ENCODE results near the gene PDGFRB. TPM values are rescaled to one million over a fixed set of nuclear protein-coding genes. Genes with fewer than 3 reads are reported as not detected.
A peak's percentile ranks its signal among the peaks of the same experiment; 100 is the strongest.

PDGFRB gene
- total RNA-seq, 1 donor from 2014 or later = 2.3 TPM

- H3K4me3 Mint-ChIP-seq (ENCODE audit: low read depth) = no peak overlapping the region
- DNase-seq (ENCODE audit: low spot score, unreplicated experiment) = no peak
Observed at GRCh38 chr5:150112201-150113046, 43.2 kb downstream of the PDGFRB start.

GRCh38 chr5:150111122-150111521 lies 44.5 kb downstream of the PDGFRB start:
- Mint-ChIP-seq H3K36me3 (ENCODE audit: insufficient read depth) (no peaks in the 10 kb centered on the region), H3K4me1 (ENCODE audit: low read depth) (peaks cover 7% of the 10 kb centered on the region), H3K27ac (no peak overlapping the region), H3K9me3 (ENCODE audit: low read depth) (no peaks in the 10 kb centered on the region), H3K4me3 (ENCODE audit: low read depth) (no peak overlapping the region), H3K27me3 (peaks cover 10% of the 10 kb centered on the region)
- peak; percentile 6 for DNase-seq (ENCODE audit: low spot score, unreplicated experiment)
- TF ChIP-seq, protein P1, sequence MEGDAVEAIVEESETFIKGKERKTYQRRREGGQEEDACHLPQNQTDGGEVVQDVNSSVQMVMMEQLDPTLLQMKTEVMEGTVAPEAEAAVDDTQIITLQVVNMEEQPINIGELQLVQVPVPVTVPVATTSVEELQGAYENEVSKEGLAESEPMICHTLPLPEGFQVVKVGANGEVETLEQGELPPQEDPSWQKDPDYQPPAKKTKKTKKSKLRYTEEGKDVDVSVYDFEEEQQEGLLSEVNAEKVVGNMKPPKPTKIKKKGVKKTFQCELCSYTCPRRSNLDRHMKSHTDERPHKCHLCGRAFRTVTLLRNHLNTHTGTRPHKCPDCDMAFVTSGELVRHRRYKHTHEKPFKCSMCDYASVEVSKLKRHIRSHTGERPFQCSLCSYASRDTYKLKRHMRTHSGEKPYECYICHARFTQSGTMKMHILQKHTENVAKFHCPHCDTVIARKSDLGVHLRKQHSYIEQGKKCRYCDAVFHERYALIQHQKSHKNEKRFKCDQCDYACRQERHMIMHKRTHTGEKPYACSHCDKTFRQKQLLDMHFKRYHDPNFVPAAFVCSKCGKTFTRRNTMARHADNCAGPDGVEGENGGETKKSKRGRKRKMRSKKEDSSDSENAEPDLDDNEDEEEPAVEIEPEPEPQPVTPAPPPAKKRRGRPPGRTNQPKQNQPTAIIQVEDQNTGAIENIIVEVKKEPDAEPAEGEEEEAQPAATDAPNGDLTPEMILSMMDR (IDR thresholded peaks at IDR 0.05; ENCODE audit: unreplicated experiment) = no peak

More at GRCh38 chr5:150112201-150113046, 43.2 kb downstream of the PDGFRB start:
- Mint-ChIP-seq H3K9me3 (ENCODE audit: low read depth) (no peaks in the 10 kb centered on the region), H3K4me1 (ENCODE audit: low read depth) (peaks cover 7% of the 10 kb centered on the region), H3K27me3 (peaks cover 10% of the 10 kb centered on the region), H3K27ac (no peak overlapping the region), H3K36me3 (ENCODE audit: insufficient read depth) (no peaks in the 10 kb centered on the region)
- TF ChIP-seq, protein P1 (IDR thresholded peaks at IDR 0.05; ENCODE audit: unreplicated experiment) = no peak

- Mint-ChIP-seq H3K27ac (peak overlapping the region; percentile 30), H3K36me3 (ENCODE audit: insufficient read depth) (no peaks in the 10 kb centered on the region), H3K4me3 (ENCODE audit: low read depth) (no peak overlapping the region), H3K9me3 (ENCODE audit: low read depth) (no peaks in the 10 kb centered on the region), H3K27me3 (peaks cover 10% of the 10 kb centered on the region), H3K4me1 (ENCODE audit: low read depth) (peaks cover 7% of the 10 kb centered on the region)
- TF ChIP-seq, protein P1 (IDR thresholded peaks at IDR 0.05; ENCODE audit: unreplicated experiment) = no peak
- DNase-seq (ENCODE audit: low spot score, unreplicated experiment) = no peak
Observed at GRCh38 chr5:150109921-150110320, 45.7 kb downstream of the PDGFRB start.

DNA sequence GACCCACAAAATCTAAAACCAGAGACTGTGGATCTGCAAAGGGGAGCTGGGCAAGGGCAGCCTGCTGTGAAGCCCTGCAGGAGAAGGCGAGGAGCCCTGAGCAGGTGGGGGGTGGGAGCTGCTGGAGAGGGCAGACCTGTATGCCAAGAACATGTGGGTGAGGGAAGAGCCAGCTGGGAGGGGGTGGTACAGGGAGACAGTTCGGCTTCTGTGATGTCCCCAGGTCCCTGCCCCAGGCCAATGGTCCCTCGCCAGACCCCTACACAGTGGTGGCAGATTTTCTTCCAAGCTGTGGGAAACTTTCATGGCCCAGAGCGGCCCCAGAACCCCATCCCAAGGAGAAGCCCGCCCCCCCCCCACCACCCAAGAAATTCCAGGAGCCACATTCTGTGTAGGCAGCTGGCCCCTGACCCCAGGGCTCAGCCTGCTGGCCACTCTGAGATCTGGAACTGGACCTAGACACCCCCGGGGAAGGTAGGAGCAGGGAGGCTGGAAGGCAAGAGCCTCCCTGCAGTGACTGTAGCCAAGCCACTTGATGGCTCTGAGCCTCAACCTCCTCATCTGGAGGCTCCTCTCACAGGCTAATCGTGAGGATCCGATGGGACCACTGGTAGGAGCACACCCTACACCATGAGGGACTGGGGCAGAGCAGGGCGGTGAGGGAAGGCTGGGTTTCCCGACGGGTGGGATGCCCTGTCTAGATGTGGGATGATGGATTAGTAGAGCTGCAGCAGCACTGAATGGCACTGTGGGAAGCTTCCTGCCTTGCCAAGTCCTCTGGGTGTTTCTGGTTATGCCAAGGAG lies 46.7 kb downstream of the PDGFRB start:
- H3K4me3 Mint-ChIP-seq (ENCODE audit: low read depth) = no peak overlapping the region
- peaks cover 10% of the 10 kb centered on the region for H3K27me3 Mint-ChIP-seq
- H3K27ac Mint-ChIP-seq = no peak overlapping the region
- no peaks in the 10 kb centered on the region for H3K36me3 Mint-ChIP-seq (ENCODE audit: insufficient read depth)
- TF ChIP-seq, protein P1 (IDR thresholded peaks at IDR 0.05; ENCODE audit: unreplicated experiment) = no peak
- H3K9me3 Mint-ChIP-seq (ENCODE audit: low read depth) = no peaks in the 10 kb centered on the region
- H3K4me1 Mint-ChIP-seq (ENCODE audit: low read depth) = peaks cover 7% of the 10 kb centered on the region
- peak; percentile 4 for DNase-seq (ENCODE audit: low spot score, unreplicated experiment)

- Mint-ChIP-seq H3K4me3 (ENCODE audit: low read depth) (no peak overlapping the region), H3K9me3 (ENCODE audit: low read depth) (no peaks in the 10 kb centered on the region), H3K27ac (no peak overlapping the region), H3K27me3 (peaks cover 10% of the 10 kb centered on the region), H3K36me3 (ENCODE audit: insufficient read depth) (no peaks in the 10 kb centered on the region), H3K4me1 (ENCODE audit: low read depth) (peaks cover 5% of the 10 kb centered on the region)
- DNase-seq (ENCODE audit: low spot score, unreplicated experiment) = no peak
- TF ChIP-seq, protein P1 (IDR thresholded peaks at IDR 0.05; ENCODE audit: unreplicated experiment) = no peak
Observed at GRCh38 chr5:150107909-150108447, 47.7 kb downstream of the PDGFRB start.

All from progenitor cell of endocrine pancreas (in vitro differentiated cells).